ENCODE results near the gene KIF15. TPM values are rescaled to one million over a fixed set of nuclear protein-coding genes. Genes with fewer than 3 reads are reported as not detected.

KIF15 gene
- total RNA-seq, 1 experiment from 2014 or later: 21.9 TPM

DNA sequence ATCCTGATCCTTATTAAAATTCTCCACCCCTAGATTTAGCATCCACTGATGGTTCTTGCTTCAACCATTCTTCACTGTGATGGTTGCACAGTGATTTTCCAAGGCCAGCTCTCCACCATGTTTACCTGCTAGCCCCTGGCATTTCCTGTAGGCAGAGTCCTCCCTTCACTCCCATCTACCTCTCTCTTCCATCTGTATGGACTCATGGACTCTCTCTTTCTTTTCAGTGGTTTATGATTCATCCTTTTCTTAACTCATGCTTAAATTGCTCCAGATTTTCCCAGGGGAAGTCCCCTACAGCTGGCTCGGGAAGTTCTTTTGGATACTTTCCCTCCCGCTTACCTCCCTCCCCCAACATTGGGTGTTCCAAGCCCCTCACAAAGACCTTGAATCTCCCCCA, 131.5 kb downstream of the KIF15 start:
- Histone ChIP-seq H3K27me3 (replicated peaks; ENCODE audit: insufficient read depth, low read depth, low read length, poor library complexity) (no peaks in the 10 kb centered on the region), H3K4me1 (ENCODE audit: insufficient read depth, low read length, poor library complexity, severe bottlenecking) (no peaks in the 10 kb centered on the region), H3K36me3 (ENCODE audit: insufficient read depth, low read length, poor library complexity, severe bottlenecking) (no peaks in the 10 kb centered on the region), H3K9me3 (ENCODE audit: low read depth, low read length, poor library complexity, severe bottlenecking) (no peaks in the 10 kb centered on the region), H3K4me3 (ENCODE audit: low read depth, low read length, poor library complexity, severe bottlenecking) (no peak overlapping the region), H3K27ac (ENCODE audit: low read depth, low read length, poor library complexity, severe bottlenecking) (no peak overlapping the region)
- CTCF ChIA-PET: no interaction called here
- intact Hi-C loops (cut with micrococcal nuclease; ENCODE audit: unreplicated experiment): no loop called here
- BruUV-seq (replicated peaks): no TSS peak
- POLR2A ChIA-PET (ENCODE audit: low non-redundant PET): no interaction called here
- TF ChIP-seq EZH2 (IDR thresholded peaks at IDR 0.05; ENCODE audit: borderline replicate concordance, low read depth, low read length, poor library complexity, severe bottlenecking): no peak
- TF ChIP-seq, protein P1, sequence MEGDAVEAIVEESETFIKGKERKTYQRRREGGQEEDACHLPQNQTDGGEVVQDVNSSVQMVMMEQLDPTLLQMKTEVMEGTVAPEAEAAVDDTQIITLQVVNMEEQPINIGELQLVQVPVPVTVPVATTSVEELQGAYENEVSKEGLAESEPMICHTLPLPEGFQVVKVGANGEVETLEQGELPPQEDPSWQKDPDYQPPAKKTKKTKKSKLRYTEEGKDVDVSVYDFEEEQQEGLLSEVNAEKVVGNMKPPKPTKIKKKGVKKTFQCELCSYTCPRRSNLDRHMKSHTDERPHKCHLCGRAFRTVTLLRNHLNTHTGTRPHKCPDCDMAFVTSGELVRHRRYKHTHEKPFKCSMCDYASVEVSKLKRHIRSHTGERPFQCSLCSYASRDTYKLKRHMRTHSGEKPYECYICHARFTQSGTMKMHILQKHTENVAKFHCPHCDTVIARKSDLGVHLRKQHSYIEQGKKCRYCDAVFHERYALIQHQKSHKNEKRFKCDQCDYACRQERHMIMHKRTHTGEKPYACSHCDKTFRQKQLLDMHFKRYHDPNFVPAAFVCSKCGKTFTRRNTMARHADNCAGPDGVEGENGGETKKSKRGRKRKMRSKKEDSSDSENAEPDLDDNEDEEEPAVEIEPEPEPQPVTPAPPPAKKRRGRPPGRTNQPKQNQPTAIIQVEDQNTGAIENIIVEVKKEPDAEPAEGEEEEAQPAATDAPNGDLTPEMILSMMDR (conservative IDR thresholded peaks at IDR 0.05; ENCODE audit: low read depth, low read length): no peak
- no peak for DNase-seq (ENCODE audit: low spot score)

DNA sequence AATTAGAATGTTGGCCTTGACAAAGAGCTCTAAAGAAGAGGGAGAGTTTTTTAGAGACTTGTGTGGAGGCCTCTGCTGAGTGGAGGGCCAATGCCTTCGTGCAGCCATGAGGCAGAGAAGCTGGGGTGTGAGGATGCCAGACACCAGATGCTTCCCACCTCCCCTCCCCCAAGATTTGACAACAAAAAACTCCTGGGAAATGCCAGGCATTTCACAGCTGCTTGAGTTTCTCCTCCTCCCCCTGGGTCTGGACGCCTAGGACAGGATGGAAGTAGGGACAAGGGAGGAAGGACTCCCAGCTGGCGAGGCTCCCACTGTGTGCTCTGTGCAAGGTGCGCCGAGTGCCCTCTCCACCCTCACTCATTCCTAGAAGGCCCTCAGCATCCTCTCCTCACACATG, 132.9 kb downstream of the KIF15 start:
- POLR2A ChIA-PET (ENCODE audit: low non-redundant PET): no interaction called here
- BruUV-seq (replicated peaks): no TSS peak
- no peaks in the 10 kb centered on the region for H3K27me3 ChIP-seq (replicated peaks; ENCODE audit: insufficient read depth, low read depth, low read length, poor library complexity)

DNA sequence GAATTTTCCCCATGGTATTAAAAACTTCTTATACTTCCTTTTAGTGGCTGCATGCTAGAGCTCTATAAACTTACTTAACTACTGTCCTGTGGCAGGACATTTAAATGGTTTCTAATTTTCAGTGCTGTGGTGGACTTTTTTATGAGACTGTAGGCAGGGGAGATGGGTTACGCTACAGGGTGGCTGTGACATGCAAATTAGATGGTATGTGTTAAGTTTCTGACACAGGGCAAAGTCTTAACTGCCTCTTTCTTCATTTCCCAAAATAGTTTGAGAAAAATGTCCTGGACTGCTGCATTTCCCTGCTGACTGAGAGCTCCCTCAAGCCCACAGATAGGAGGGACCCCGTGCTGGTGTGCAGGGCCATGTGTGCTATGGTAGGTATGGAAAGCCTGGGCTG, 134.8 kb downstream of the KIF15 start:
- Histone ChIP-seq H3K9me3 (ENCODE audit: low read depth, low read length, poor library complexity, severe bottlenecking) (no peaks in the 10 kb centered on the region), H3K4me3 (ENCODE audit: low read depth, low read length, poor library complexity, severe bottlenecking) (no peak overlapping the region), H3K4me1 (ENCODE audit: insufficient read depth, low read length, poor library complexity, severe bottlenecking) (no peaks in the 10 kb centered on the region), H3K36me3 (ENCODE audit: insufficient read depth, low read length, poor library complexity, severe bottlenecking) (no peaks in the 10 kb centered on the region), H3K27ac (ENCODE audit: low read depth, low read length, poor library complexity, severe bottlenecking) (no peak overlapping the region), H3K27me3 (replicated peaks; ENCODE audit: insufficient read depth, low read depth, low read length, poor library complexity) (no peaks in the 10 kb centered on the region)
- POLR2A ChIA-PET (ENCODE audit: low non-redundant PET): no interaction called here
- intact Hi-C loops (cut with micrococcal nuclease; ENCODE audit: unreplicated experiment): no loop called here
- no peak for DNase-seq (ENCODE audit: low spot score)
- TF ChIP-seq EZH2 (IDR thresholded peaks at IDR 0.05; ENCODE audit: borderline replicate concordance, low read depth, low read length, poor library complexity, severe bottlenecking): no peak
- TF ChIP-seq, protein P1 (conservative IDR thresholded peaks at IDR 0.05; ENCODE audit: low read depth, low read length): no peak
- no TSS peak for BruUV-seq (replicated peaks)
- CTCF ChIA-PET: no interaction called here

More for the DNA sequence above, 132.9 kb downstream of the KIF15 start:
- intact Hi-C loops (cut with micrococcal nuclease; ENCODE audit: unreplicated experiment): no loop called here
- no peak for DNase-seq (ENCODE audit: low spot score)
- H3K27ac ChIP-seq (ENCODE audit: low read depth, low read length, poor library complexity, severe bottlenecking): no peak overlapping the region
- TF ChIP-seq, protein P1 (conservative IDR thresholded peaks at IDR 0.05; ENCODE audit: low read depth, low read length): no peak
- TF ChIP-seq EZH2 (IDR thresholded peaks at IDR 0.05; ENCODE audit: borderline replicate concordance, low read depth, low read length, poor library complexity, severe bottlenecking): no peak
- CTCF ChIA-PET: no interaction called here
- no peaks in the 10 kb centered on the region for H3K9me3 ChIP-seq (ENCODE audit: low read depth, low read length, poor library complexity, severe bottlenecking)
- no peaks in the 10 kb centered on the region for H3K4me1 ChIP-seq (ENCODE audit: insufficient read depth, low read length, poor library complexity, severe bottlenecking)
- H3K36me3 ChIP-seq (ENCODE audit: insufficient read depth, low read length, poor library complexity, severe bottlenecking): no peaks in the 10 kb centered on the region
- no peak overlapping the region for H3K4me3 ChIP-seq (ENCODE audit: low read depth, low read length, poor library complexity, severe bottlenecking)

All from A673 (cell line).